Activated B cell treated with CpG ODN at 0.5 μM for 24 hours (primary cell): ENCODE results near the gene TBX4. TPM values are rescaled to one million over a fixed set of nuclear protein-coding genes. Genes with fewer than 3 reads are reported as not detected.

ENCODE experiments used
- ATAC-seq: fragments of 200-7000 bp; cut with Tn5 transposase; one replicate; pipeline ENCODE4 v1.10.0; 2021; ENCODE audit warnings: low read depth, mild to moderate bottlenecking, moderate library complexity
- CTCF ChIA-PET: fragments of 350-600 bp; sonication (Branson Sonifier 250); formaldehyde crosslinking; loops from one replicate; lab custom pipeline; 2021; ENCODE audit warnings: antibody characterized with exemption; lab: Charles Lee
- POLR2A ChIA-PET: fragments of 350-600 bp; sonication (Branson Sonifier 250); formaldehyde crosslinking; loops from one replicate; lab custom pipeline; 2021; ENCODE audit warnings: antibody characterized with exemption; lab: Charles Lee
- DNase-seq: peaks from one replicate; pipeline ENCODE4 v3.0.0; 2022
- H3K27ac Mint-ChIP-seq: one replicate; pipeline ENCODE4 v1.8.0; 2020; ENCODE audit warnings: mixed read lengths
- H3K27me3 Mint-ChIP-seq: one replicate; pipeline ENCODE4 v1.8.0; 2021; ENCODE audit warnings: mixed read lengths
- H3K36me3 Mint-ChIP-seq: one replicate; pipeline ENCODE4 v1.8.0; 2021; ENCODE audit warnings: low read depth, mixed read lengths
- H3K4me1 Mint-ChIP-seq: one replicate; pipeline ENCODE4 v1.8.0; 2021; ENCODE audit warnings: mixed read lengths
- H3K4me3 Mint-ChIP-seq: one replicate; pipeline ENCODE4 v1.8.0; 2020; ENCODE audit warnings: mild to moderate bottlenecking, mixed read lengths
- H3K9me3 Mint-ChIP-seq: one replicate; pipeline ENCODE4 v1.8.0; 2020; ENCODE audit warnings: mixed read lengths
- CTCF ChIP-seq: fragments of 200-600 bp; IDR thresholded peaks from one replicate; pipeline ENCODE4 v1.8.0; 2022; ENCODE audit warnings: antibody characterized with exemption, mild to moderate bottlenecking
- intact Hi-C: fragments of 100-400 bp; cut with micrococcal nuclease; formaldehyde crosslinking; loops from one replicate; pipeline ENCODE4 v1.15.1; 2024
- total RNA-seq: library from RNA; stranded (reverse); gene quantifications from 2 replicates; pipeline ENCODE4 v1.2.3, GENCODE V29; 2022

TBX4 gene
- total RNA-seq, 1 donor from 2014 or later = not detected

GRCh38 chr17:61408151-61409041, 43.8 kb upstream of the TBX4 start:
- DNase-seq (peak; percentile 17), ATAC-seq (no peak)
- H3K4me1 Mint-ChIP-seq = peaks cover 45% of the 10 kb centered on the region
- H3K9me3 Mint-ChIP-seq = no peaks in the 10 kb centered on the region
- no peaks in the 10 kb centered on the region for H3K36me3 Mint-ChIP-seq
- intact Hi-C loops = loop anchor here (2.0 to 10.0 kb wide), 2 partner anchors 14 to 264 kb away; no protein-coding TSS in a partner anchor
- H3K27ac Mint-ChIP-seq = no peak overlapping the region
- POLR2A ChIA-PET = no interaction called here
- no peak for TF ChIP-seq CTCF
- H3K27me3 Mint-ChIP-seq = peaks cover 46% of the 10 kb centered on the region
- H3K4me3 Mint-ChIP-seq = peak overlapping the region; percentile 74
- CTCF ChIA-PET = interaction anchor here (1.1 kb wide), 2 partner anchors 9 to 13 kb away, joined by 3 to 4 read pairs; no protein-coding TSS in a partner anchor

GRCh38 chr17:61409301-61410112, 42.7 kb upstream of the TBX4 start:
- no peaks in the 10 kb centered on the region for H3K36me3 Mint-ChIP-seq
- peak overlapping the region; percentile 75 for H3K4me3 Mint-ChIP-seq
- peaks cover 40% of the 10 kb centered on the region for H3K27me3 Mint-ChIP-seq
- ATAC-seq (peak; percentile 51), DNase-seq (no peak)
- no peaks in the 10 kb centered on the region for H3K9me3 Mint-ChIP-seq
- peaks cover 34% of the 10 kb centered on the region for H3K4me1 Mint-ChIP-seq
- POLR2A ChIA-PET = no interaction called here
- H3K27ac Mint-ChIP-seq = no peak overlapping the region
- intact Hi-C loops = loop anchor here (2.0 to 10.0 kb wide), 6 partner anchors 15 to 732 kb away; partner anchors contain the start of gene BCAS3
- CTCF ChIA-PET = interaction anchor here (0.6 to 1.4 kb wide), 5 partner anchors 10 to 689 kb away, joined by 3 to 6 read pairs (median 3); no protein-coding TSS in a partner anchor
- TF ChIP-seq CTCF = no peak

- ChIA-PET POLR2A (no interaction called here), CTCF (interaction anchor here (0.6 to 1.4 kb wide), 3 partner anchors 426 to 690 kb away, joined by 3 to 6 read pairs (median 3); no protein-coding TSS in a partner anchor)
- Mint-ChIP-seq H3K4me1 (peaks cover 32% of the 10 kb centered on the region), H3K27ac (peak overlapping the region; percentile 30), H3K9me3 (no peaks in the 10 kb centered on the region), H3K27me3 (peaks cover 39% of the 10 kb centered on the region), H3K4me3 (peak overlapping the region; percentile 75), H3K36me3 (no peaks in the 10 kb centered on the region)
- TF ChIP-seq CTCF = no peak
- ATAC-seq (peak; percentile 58), DNase-seq (peak; percentile 65)
- intact Hi-C loops = loop anchor here (2.0 to 5.0 kb wide), 4 partner anchors 44 to 733 kb away; partner anchors contain the start of gene BCAS3
Observed at GRCh38 chr17:61410141-61411010, 41.8 kb upstream of the TBX4 start.

GRCh38 chr17:61411011-61411260, 41.3 kb upstream of the TBX4 start:
- no peaks in the 10 kb centered on the region for H3K9me3 Mint-ChIP-seq
- DNase-seq (no peak), ATAC-seq (no peak)
- intact Hi-C loops = loop anchor here (2.0 to 5.0 kb wide), 4 partner anchors 44 to 734 kb away; partner anchors contain the start of gene BCAS3
- ChIA-PET POLR2A (no interaction called here), CTCF (interaction anchor here (0.6 kb wide), 1 partner anchor 690 kb away, joined by 3 read pairs; no protein-coding TSS in a partner anchor)
- H3K27ac Mint-ChIP-seq = no peak overlapping the region
- peaks cover 39% of the 10 kb centered on the region for H3K27me3 Mint-ChIP-seq
- peaks cover 32% of the 10 kb centered on the region for H3K4me1 Mint-ChIP-seq
- H3K36me3 Mint-ChIP-seq = no peaks in the 10 kb centered on the region
- TF ChIP-seq CTCF = no peak
- peak overlapping the region; percentile 75 for H3K4me3 Mint-ChIP-seq
